GM19240 (cell line): ENCODE results near the gene MELTF.
"Not testable (repeated sequence)": the region's sequence is repeated elsewhere in the genome, so short reads cannot be mapped to it uniquely, and the experiment has no call there.

Experiments used
- DNase-seq: peaks from one replicate; pipeline ENCODE4 v3.0.0; 2011; ENCODE audit warnings: low spot score; ENCODE audit not compliant: insufficient read length

The MELTF gene

DNA sequence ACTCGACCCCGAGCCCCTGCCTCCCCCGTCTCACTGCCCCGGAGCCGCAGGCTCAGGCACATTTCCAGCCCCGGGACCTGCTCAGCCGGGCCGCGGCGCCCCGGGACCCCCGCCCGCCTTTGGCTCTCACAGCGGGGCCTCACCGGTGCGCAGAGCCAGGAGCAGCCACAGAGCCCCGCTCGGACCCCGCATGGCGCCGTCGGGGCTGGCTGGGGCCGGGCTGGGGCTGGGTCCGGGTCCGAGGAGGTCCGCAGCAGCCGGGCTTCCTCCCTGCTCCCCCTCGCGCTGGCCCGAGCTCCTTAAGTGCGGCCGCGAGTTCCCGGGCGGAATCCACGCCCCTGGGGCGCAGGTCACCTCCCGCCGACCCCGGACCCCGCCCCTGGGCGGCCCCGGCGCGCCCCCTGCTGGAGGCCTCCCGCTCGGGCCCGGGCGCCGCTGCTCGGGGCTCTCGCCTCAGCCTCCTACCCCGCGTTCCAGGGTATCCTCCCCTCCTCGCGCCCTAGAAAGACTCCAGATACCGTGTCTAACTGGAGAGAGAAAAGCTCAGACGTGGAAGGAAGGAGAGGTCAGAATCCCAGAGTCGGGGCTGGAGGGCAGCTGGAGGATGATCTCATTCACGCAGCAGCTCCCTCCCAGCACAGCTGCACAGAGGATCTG lies at the start of gene MELTF:
Gene MELTF (minus strand): TSS at position 307 of the 657 bp plus-strand sequence. CDS start 115 bp downstream, at position 192.
- peak; percentile 94 for DNase-seq

DNA sequence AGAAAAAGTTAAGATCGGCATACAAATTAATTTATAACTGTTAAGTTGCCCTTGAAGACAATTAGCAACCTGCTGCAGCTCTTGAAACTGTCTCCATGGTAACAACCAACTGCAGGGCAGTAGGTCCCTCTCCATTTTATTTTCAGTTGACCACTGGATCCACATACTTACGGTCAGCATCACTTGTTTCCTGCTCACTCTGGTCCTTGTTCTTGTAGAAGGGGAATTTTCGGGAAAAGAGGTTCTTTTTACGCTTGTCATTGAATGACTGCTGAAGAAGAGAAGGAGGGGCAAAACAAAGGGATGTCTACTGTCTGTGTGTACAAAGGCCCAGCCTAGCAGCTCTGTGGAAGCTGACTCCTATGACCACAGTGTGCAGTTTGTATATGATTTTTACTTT lies 46.8 kb upstream of the MELTF start:
- DNase-seq: no peak

DNA sequence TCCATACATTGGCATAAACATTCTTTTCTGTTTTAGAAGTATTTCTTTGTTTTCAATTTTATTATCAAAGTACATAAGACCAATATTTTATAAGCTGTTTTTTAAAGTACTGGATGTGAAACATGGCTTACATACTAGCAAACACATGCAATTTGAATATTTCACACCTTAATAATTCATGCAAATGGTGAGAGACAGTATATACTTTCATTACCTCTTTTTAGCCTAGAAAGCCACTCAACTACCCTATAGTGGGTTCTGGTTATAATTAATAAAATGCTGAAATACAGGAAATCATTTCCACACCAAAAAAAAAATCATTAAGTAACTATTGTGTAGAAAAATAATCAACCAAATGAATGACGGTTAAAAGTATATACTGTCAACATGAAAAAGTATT lies 38.5 kb upstream of the MELTF start:
- DNase-seq: no peak

DNA sequence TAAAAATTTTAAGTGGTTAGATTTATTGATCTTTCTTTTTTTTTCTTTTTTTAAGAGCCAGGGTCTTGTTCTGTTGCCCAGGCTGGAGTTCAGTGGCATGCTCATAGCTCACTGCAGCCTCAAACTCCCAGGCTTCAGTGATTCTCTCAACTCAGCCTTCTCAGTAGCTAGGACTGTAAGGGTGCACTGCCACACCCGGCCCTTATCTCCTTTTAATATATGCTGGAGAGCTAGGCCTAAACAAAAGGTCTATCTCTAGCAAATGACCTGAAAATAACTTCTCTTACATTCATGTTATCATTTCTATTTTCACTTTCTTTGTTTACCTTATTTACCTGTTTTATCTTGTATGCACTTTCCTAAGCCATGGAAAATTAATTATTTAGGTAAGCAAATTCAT lies 35.2 kb upstream of the MELTF start:
- DNase-seq: no peak

DNA sequence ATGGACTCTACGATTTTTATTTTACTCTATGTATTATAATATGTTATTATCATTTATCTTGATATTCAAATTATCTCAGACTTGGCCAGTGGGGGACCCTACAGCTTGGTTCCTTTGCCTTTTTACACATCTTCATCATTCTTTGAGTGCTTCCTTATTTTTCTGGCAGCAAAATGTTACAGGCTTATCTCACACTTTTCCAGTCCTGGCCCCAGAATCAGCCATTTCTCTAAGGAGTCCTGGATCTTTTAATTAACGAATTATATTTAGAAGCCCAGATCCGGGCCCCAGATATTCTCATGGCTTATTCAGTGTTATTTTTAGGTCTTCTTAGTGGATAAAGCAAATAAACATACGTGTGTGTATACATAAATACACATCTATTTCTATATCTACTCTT lies 32.8 kb upstream of the MELTF start:
- DNase-seq: no peak

DNA sequence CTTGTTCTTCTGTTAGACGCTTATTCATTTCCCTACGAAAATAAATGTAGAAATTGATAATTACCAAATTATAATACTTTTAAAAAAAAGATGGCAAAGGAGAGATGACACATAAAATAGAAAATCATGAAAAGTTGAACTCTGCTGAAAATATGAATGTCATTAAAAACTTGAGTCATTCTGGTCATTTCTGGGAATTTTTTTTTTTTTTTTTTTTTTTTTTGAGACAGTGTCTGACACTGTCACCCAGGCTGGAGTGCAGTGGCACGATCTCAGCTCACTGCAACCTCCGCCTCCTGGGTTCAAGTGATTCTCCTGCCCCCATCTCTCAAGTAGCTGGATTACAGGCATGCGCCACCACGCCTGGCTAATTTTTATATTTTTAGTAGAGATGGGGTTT lies 22.0 kb upstream of the MELTF start:
- not testable (repeated sequence) for DNase-seq

DNA sequence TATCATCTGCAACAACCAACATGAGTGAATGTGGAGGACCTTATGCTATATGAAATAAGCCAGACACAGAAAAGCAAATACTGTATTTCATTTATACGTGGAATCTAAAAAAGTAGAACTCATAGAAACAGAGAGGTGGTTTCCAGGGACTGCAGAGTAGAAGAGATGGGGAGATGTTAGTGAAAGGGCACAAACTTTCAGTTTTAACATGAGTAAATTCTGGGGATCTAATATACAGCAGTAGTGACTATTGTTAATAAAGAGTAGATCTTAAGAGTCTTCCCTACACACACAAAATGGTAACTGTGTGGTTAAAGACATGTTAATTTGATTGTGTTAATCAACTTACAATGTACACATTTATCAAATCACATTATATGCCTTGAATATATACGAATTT lies 20.9 kb upstream of the MELTF start:
- no peak for DNase-seq

DNA sequence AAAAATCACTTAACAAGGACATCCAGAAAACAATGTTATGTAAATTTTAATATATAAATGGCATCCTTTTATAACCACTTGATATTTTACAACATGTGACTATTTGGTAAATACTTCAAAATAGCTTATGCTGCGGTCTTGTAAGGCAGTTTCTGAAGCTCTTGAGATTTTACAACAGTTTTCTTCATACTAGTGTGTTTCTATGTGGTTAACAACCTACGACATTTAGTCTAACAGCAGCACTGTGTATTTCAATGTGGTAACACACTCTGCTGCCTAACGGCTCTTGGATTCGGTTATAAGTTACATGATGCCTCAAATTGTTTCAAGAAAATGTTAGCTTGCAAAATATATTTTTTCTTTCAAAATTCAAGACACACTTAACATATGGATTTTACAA lies 12.9 kb upstream of the MELTF start:
- no peak for DNase-seq

DNA sequence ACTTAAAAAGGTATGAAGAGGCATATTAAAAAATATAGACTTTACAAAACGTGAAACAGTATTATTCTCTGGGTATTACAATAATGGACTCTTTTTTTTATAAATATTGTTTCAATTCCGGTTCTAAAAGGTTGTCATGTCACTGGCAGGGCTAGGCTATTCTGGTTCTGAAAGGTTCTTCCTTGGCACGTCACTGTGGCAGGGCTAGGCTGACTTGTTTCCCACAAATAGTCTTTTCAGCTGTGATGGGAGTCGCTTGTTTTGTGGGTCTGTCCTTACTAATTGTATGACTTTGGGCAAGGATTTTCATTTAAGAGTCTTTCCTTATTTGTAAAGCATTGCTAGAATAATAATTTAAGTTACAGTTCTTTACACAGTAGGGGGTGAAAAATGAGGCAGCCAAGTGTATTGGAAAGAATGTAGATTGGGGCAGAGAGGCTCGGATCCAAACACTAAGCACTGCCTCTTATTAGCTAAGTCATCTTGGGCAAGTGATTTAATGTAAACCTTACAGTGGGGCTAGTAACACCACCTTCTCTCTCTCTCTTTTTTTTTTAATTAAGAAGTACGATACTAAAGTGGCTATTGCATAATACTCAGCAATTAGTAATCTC lies 12.4 kb upstream of the MELTF start:
- no peak for DNase-seq

DNA sequence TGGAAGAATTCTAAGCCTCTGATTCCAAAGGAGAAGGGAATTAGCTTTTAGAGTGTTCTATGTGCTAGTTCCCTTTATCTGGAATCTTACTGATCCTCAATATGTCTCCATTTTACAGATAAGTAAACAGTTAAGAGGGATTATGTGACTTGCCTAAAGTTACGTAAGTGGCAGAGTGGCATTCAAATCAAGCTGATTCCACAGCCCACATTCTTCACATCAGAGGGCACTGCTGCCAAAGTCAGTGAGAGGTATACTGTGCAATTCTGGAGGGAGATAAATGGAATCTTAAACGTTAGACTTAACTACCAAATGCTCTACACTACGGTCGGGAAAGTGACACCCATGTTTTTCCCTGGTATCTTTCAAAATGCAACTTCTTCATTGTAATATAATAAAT lies 11.0 kb upstream of the MELTF start:
- DNase-seq: no peak

DNA sequence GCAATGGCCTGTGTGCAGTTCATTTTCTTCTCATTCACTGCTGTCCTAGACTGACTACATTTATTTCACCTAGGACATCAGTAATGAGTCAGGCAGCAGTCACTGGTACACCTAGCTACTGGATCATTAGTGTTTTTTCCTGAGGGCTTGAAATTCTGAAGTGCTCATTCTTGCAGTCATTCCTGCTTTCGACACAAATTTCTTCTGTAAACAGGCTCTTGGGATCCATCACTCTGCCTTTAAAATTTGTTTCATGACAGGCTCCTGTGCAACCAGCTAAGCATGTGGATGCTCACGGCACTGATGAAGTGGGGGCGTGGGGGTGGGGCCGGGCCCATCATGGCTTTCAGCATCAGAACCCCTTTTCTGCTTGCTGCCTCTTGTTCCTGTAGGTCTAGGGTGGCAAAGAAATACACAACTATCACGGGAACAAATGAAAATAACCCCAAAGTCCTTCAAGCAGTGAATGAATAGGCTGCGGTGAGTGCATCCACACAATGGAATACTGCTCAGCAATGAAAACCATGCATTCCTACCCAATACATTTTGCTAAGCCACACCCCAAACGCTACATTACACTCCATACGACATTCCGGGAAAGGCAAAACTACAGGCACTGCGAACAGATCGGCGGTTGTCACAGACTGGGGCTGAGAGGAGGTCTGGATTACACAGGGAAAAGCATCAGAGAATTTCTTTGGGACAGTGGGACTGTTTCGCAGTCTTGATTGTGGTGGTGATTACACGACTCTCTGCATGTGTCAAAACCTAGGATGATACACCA lies 9.3 kb upstream of the MELTF start:
- DNase-seq: no peak

DNA sequence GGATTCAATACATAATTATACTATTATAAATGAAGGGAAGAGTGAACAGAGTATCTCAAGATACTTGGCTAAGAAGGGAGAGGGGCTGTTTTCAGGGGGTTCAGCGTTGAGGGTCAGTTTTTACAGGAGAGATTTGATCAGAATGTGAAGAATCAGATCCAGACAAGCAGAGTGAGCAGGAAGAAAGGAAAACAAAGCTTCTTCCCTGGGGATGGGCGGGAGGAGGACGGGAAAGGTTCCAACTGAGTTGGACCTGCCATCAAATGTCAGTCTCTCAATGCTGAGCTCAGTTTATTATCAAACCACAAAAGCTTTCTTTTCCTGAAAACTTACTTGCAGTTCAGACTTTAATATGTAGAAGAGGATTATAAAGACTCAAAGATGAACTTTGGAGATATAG lies 6.0 kb upstream of the MELTF start:
- DNase-seq: no peak

DNA sequence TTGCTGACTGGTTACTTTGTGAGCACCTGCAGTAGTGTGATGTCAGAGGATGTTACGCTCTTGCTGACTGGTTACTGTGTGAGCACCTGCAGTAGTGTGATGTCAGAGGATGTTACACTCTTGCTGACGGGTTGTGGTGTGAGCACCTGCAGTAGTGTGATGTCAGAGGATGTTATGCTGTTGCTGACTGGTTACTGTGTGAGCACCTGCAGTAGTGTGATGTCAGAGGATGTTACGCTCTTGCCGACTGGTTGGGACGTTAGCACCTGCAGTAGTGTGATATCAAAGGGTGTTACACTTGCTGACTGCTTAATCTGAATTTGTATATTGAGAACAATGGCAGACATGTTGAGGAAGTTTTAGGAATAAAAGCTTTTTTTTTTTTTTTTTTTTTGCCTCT lies 5.2 kb upstream of the MELTF start:
- DNase-seq: not testable (repeated sequence)

DNA sequence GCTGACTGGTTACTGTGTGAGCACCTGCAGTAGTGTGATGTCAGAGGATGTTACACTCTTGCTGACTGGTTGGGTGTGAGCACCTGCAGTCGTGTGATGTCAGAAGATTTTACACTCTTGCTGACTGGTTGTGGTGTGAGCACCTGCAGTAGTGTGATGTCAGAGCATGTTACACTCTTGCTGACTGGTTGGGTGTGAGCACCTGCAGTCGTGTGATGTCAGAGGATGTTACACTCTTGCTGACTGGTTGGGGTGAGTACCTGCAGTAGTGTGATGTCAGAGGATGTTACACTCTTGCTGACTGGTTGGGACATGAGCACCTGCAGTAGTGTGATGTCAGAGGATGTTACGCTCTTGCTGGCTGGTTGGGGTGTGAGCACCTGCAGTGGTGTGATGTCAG lies 4.1 kb upstream of the MELTF start:
- not testable (repeated sequence) for DNase-seq

DNA sequence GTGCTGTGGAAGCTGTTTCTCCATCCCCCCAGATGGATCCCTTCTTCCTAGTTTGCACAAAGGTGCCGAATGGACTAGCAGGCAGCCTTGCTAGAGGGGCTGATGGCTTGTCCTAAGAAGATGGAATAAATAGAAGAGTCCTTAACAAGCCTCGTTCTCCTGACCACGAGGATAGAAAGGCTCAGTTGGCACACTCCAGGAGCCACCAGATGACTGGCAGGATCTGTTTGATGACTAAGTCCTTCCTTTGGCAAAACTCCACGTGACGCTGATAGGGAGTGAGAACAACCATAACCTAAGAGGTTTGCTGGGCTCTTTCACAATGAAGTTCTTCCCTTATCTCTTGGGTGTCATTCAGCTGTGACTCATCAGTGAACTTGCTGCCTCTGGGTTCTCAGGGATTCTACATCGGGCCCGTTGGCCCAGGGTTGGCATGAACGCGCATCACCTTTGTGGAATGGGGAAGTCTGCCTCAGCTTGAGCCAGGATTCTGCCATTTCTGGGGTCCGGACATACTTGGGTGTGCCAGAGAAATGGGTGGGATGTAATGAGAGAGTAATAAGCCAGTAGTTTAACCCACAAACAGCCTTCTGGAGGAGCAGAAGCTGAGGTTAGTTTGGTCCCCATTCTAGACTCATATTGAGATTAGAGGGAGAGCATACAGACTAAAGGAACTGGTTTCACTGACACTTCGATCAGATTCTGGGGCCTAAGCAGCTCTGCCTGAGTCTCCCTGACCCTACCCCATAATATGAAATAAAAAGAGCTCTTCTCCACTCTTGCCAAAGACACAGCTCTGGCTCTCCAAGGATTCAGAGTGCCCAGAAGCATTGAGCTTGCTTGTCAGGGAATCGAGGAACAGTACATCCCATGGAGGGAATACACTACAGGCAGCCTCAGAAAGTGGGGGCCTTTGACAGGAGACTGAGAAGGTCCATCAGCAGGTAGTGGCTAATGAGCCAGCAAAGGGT lies 2.0 kb upstream of the MELTF start:
- no peak for DNase-seq

DNA sequence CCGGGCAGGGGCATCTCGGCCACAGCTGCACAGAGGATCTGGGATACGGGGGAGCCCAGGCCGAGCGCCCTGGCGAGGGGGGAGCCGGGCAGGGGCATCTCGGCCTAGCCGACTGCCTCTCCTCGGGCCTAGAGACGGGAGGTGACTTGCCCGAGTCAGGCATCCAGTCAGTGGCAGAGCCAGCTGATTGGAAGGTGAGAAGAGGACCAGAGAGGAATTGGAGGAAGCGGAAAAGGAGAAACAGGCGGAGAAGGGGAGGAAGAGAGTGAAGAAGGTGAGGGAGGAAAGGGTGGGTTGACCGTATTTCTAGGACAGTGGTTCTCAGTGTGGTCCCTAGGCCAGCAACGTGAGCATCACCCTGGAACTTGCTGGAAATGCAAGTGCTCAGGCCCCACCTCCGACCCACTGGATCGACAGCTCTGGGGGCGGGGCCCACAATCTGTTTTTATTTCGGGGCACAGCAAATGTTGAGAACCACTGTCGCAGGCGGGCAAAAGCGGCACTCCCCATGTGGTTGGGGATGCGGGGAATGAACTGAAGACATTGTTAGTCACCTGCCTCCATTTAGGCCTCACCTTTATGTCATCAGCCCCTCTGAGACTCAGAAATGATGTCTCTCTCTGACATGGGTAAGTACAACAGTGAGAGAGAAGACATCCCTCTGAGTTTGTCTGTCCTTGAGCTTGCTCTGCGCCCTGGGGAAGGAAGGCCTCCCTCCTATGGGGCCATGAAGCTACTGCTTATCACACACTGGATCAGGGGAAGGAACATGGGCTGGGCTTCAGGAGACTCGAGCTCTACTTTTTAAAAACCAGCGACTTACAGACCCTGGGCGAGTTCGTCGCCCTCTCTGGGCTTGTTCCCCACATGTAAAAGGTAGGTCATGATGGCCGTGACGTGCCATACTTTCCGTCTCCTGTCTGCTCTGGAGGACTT lies 1.0 kb upstream of the MELTF start:
- DNase-seq: no peak

DNA sequence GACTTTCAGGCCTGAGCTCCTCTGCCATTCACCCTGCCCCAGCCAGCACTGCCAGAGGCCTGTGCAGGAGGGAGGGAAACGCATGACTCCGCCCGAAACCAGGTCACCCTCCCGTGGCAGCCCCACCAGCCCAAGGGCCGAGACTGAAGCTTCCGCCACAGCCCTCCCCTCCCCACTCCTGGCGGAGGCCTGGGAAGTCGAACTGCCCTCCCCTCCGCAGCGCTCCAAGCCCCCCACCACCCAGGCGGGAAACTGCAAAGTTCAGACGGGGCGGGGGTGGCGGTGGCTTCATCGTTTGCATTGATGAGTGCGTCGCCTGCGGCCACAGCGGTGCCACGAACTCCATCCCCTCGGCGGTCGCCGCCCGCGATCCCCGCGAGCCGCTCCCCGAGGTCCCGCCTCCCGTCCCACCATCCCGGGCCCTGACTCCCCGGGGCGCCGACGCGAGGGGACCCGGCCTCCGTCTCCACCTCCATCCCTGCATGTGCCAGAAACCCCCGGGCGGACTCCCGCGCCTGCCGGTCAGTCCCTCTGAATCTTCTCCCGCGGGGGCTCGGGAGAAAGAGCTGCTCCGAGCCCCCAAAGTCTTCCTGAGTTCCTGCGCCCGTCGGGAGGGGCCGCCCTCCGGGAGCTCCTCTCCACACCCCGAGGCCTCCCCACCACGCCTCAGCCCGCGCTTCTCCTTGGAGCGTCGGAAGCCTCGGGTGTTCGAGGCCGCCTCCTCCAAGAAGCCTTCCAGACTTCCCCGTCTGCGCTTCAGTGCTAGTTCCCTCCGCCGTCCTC lies 698 bp downstream of the MELTF start:
- DNase-seq: no peak

DNA sequence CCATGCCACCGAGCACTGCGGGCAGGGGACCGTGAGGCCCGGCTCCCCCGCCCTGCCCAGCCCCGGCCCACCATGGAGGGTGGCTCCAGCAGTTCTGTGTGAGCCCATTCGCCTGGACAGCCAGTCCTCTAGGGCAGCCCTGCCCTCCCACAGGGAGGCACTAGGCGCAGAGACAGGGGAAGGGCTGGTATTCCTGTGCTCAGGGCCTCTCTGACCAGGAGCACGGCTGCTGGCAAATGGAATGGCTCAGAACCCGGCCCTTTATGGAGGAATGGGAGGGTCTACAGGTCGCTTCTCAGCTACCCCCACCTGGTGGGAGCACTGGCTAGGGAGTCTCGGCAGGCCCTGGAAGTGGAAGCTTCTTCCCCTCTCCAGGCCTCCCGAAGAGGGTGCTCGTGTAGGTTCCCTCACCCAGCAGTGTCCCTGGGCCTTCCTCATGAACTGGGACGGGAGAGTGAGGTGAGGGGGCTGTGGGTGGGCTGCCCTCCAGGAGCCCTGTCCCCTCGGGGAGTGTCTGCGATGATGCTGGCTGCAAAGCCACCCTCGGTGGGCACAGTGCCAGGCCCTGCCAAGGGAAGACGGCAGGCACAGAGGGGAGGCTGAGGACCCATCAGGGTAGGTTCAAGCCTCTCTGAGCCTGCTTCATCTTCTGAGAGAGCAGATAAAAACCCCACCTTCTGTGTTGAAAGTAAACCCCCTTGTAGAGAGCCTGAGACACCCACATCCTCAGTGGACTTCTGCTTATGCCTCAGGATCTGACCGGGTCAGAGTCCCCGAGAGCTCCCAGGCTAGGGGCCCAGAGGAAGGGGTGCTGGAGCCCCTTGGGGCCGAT lies 1.5 kb downstream of the MELTF start:
- no peak for DNase-seq
